Astrocyte of the spinal cord (primary cell): ENCODE data around the gene TFG.

Experiments
- DNase-seq: peaks from one replicate; pipeline ENCODE4 v3.0.0; 2011; ENCODE audit warnings: low read depth, low spot score
- H3K4me3 ChIP-seq: 2 replicates; pipeline ENCODE4 v1.5.1; 2011; ENCODE audit warnings: low read depth, mild to moderate bottlenecking, low read length, moderate library complexity
- CTCF ChIP-seq: IDR thresholded peaks from 2 replicates; pipeline ENCODE4 v1.5.1; 2012; ENCODE audit warnings: low read depth, mild to moderate bottlenecking, low read length, inconsistent platforms
- in situ Hi-C: cut with HindIII; loops from 2 replicates; pipeline ENCODE4 v1.10.0; 2017; ENCODE audit warnings: low sequenced_read_pairs

Gene TFG

GRCh38 chr3:100769693-100770092 is 60.4 kb downstream of the TFG start:
- no peak for DNase-seq
- in situ Hi-C loops = no loop called here
- no peak for TF ChIP-seq CTCF
- no peak overlapping the region for H3K4me3 ChIP-seq

- no peak for DNase-seq
- in situ Hi-C loops = no loop called here
- no peak for TF ChIP-seq CTCF
- no peak overlapping the region for H3K4me3 ChIP-seq
Observed at GRCh38 chr3:100775226-100775625, 65.9 kb downstream of the TFG start.

GRCh38 chr3:100775669-100776068 is 66.4 kb downstream of the TFG start:
- DNase-seq = no peak
- in situ Hi-C loops = no loop called here
- TF ChIP-seq CTCF = no peak
- H3K4me3 ChIP-seq = no peak overlapping the region

- no peak for DNase-seq
- no peak overlapping the region for H3K4me3 ChIP-seq
- in situ Hi-C loops = no loop called here
- no peak for TF ChIP-seq CTCF
Observed at GRCh38 chr3:100776097-100776729, 66.9 kb downstream of the TFG start.

GRCh38 chr3:100776746-100777145 is 67.5 kb downstream of the TFG start:
- no peak overlapping the region for H3K4me3 ChIP-seq
- in situ Hi-C loops = no loop called here
- peak; percentile 3 for TF ChIP-seq CTCF
- no peak for DNase-seq

- in situ Hi-C loops = no loop called here
- TF ChIP-seq CTCF = no peak
- no peak overlapping the region for H3K4me3 ChIP-seq
- DNase-seq = peak; percentile 39
Observed at GRCh38 chr3:100777271-100777670, 68.0 kb downstream of the TFG start.

- no peak for TF ChIP-seq CTCF
- in situ Hi-C loops = no loop called here
- no peak for DNase-seq
- H3K4me3 ChIP-seq = no peak overlapping the region
Observed at GRCh38 chr3:100779480-100779879, 70.2 kb downstream of the TFG start.
